Esophagus muscularis mucosa (tissue), 4 donors: ENCODE measurements around the gene KRT20. TPM values are rescaled to one million over a fixed set of nuclear protein-coding genes. Genes with fewer than 3 reads are reported as not detected.

Source experiments
- DNase-seq: peaks from one replicate; pipeline ENCODE4 v3.0.0-alpha.2; 2017; ENCODE audit errors: extremely low spot score
- H3K27ac ChIP-seq, 4 donors: fragments of 200-600 bp; sonication (generic); replicated peaks in 1 of 4; 1 replicate in 3 of 4; 2 replicates in 1 of 4; pipeline ENCODE4 v1.5.1; 2016 to 2019; ENCODE audit warnings: mild to moderate bottlenecking in 1 of 4
- H3K27me3 ChIP-seq, 4 donors: fragments of 200-600 bp; sonication (generic); one replicate each; pipeline versions ENCODE4 v1.5.1 to v1.6.0; 2016 to 2019
- H3K36me3 ChIP-seq, 4 donors: fragments of 200-600 bp; sonication (generic); one replicate each; pipeline ENCODE4 v1.5.1; 2016 to 2019
- H3K4me1 ChIP-seq, 4 donors: fragments of 200-600 bp; sonication (generic); one replicate each; pipeline ENCODE4 v1.5.1; 2016 to 2019
- H3K4me3 ChIP-seq, 4 donors: fragments of 200-600 bp; sonication (generic); 1 replicate in 2 of 4; 2 replicates in 2 of 4; pipeline ENCODE4 v1.5.1; 2016 to 2019; ENCODE audit warnings: mild to moderate bottlenecking in 4 of 4, moderate library complexity in 1 of 4
- H3K9me3 ChIP-seq, 4 donors: fragments of 200-600 bp; sonication (generic); 1 replicate in 3 of 4; 2 replicates in 1 of 4; pipeline ENCODE4 v1.5.1; 2016 to 2019
- CTCF ChIP-seq, 3 experiments: fragments of 200-600 bp in 2 of 3; fragments of 450-650 bp in 1 of 3; sonication (generic) in 2 of 3; IDR thresholded peaks; one replicate each; pipeline ENCODE4 v1.5.1; 2017 to 2019; ENCODE audit warnings: antibody characterized with exemption in 3 of 3, mild to moderate bottlenecking in 2 of 3, moderate library complexity in 1 of 3
- EP300 ChIP-seq: sonication (generic); formaldehyde crosslinking; IDR thresholded peaks from one replicate; pipeline ENCODE4 v1.6.1; 2017; ENCODE audit warnings: antibody characterized with exemption
- POLR2A ChIP-seq: fragments of 450-650 bp; IDR thresholded peaks from one replicate; pipeline ENCODE4 v1.6.1; 2017; ENCODE audit warnings: antibody characterized with exemption, moderate library complexity, mild to moderate bottlenecking, low read depth
- POLR2AphosphoS5 ChIP-seq, 2 donors: sonication (generic); formaldehyde crosslinking; IDR thresholded peaks; one replicate each; pipeline ENCODE4 v1.6.1; 2017; ENCODE audit warnings: antibody characterized with exemption in 2 of 2
- WGBS: methylation state at CpG from one replicate; pipeline ENCODE4 v1.1.5; 2018; 5-methylcytosine and 5-hydroxymethylcytosine counted together
- intact Hi-C: fragments of 100-400 bp; cut with DNase I; formaldehyde crosslinking; loops from one replicate; pipeline ENCODE4 v1.15.1; 2023
- total RNA-seq, 4 donors: library from RNA; depleted of rRNA; stranded (reverse); fragments of >200 nt; gene quantifications; one replicate each; pipeline versions ENCODE4 v1.1.0 to v1.2.1, GENCODE V29; 2016

KRT20 gene
- total RNA-seq, 4 donors from 2014 or later, result 0.52 TPM; not detected in 3

- no peak for TF ChIP-seq EP300
- no peak for TF ChIP-seq POLR2AphosphoS5 (IDR thresholded peaks at IDR 0.05)
- no peak for TF ChIP-seq CTCF (IDR thresholded peaks at IDR 0.05)
- TF ChIP-seq POLR2A, result no peak
- no peaks in the 10 kb centered on the region for H3K4me1 ChIP-seq
- 88% methylated on average over 4 of the region's 4 CpGs for WGBS
- no peak for DNase-seq
- no peak overlapping the region for H3K27ac ChIP-seq
- intact Hi-C loops, result no loop called here
- H3K27me3 ChIP-seq, result no peaks in the 10 kb centered on the region
- no peak overlapping the region for H3K4me3 ChIP-seq
- H3K9me3 ChIP-seq, result no peaks in the 10 kb centered on the region
- no peaks in the 10 kb centered on the region for H3K36me3 ChIP-seq
These were observed 40.4 kb downstream of the KRT20 start for GRCh38 chr17:40844671-40845107.

GRCh38 chr17:40843242-40843641 lies 41.8 kb downstream of the KRT20 start:
- no peaks in the 10 kb centered on the region for H3K9me3 ChIP-seq
- no peak for TF ChIP-seq CTCF (IDR thresholded peaks at IDR 0.05)
- TF ChIP-seq POLR2A, result no peak
- TF ChIP-seq EP300, result no peak
- no peak for TF ChIP-seq POLR2AphosphoS5 (IDR thresholded peaks at IDR 0.05)
- no peaks in the 10 kb centered on the region for H3K36me3 ChIP-seq
- no peak for DNase-seq
- H3K4me1 ChIP-seq, result no peaks in the 10 kb centered on the region
- WGBS, result 74% methylated on average over 3 of the region's 3 CpGs
- no peak overlapping the region for H3K27ac ChIP-seq
- intact Hi-C loops, result no loop called here
- no peak overlapping the region for H3K4me3 ChIP-seq
- no peaks in the 10 kb centered on the region for H3K27me3 ChIP-seq

GRCh38 chr17:40841246-40841645 lies 43.8 kb downstream of the KRT20 start:
- peaks cover 0 to 3% (median under 1%) of the 10 kb centered on the region in 4 donors for H3K36me3 ChIP-seq
- no peaks in the 10 kb centered on the region for H3K9me3 ChIP-seq
- no peak for DNase-seq
- no peak overlapping the region for H3K4me3 ChIP-seq
- no peak overlapping the region for H3K27ac ChIP-seq
- no peaks in the 10 kb centered on the region for H3K4me1 ChIP-seq
- intact Hi-C loops, result no loop called here
- no peak for TF ChIP-seq POLR2AphosphoS5 (IDR thresholded peaks at IDR 0.05)
- no peak for TF ChIP-seq POLR2A
- no peak for TF ChIP-seq CTCF (IDR thresholded peaks at IDR 0.05)
- no peak for TF ChIP-seq EP300
- 79% methylated on average over 3 of the region's 3 CpGs for whole genome bisulfite sequencing
- H3K27me3 ChIP-seq, result no peaks in the 10 kb centered on the region

GRCh38 chr17:40839194-40839593 lies 45.8 kb downstream of the KRT20 start:
- peaks cover 0 to 23% (median 12%) of the 10 kb centered on the region in 4 donors for H3K36me3 ChIP-seq
- TF ChIP-seq POLR2AphosphoS5 (IDR thresholded peaks at IDR 0.05), result no peak
- no peak for TF ChIP-seq CTCF (IDR thresholded peaks at IDR 0.05)
- TF ChIP-seq POLR2A, result no peak
- TF ChIP-seq EP300, result no peak
- H3K27ac ChIP-seq, result no peak overlapping the region
- no peak overlapping the region for H3K4me3 ChIP-seq
- no peaks in the 10 kb centered on the region for H3K9me3 ChIP-seq
- WGBS, result 84% methylated on average over 3 of the region's 3 CpGs
- no peaks in the 10 kb centered on the region for H3K4me1 ChIP-seq
- intact Hi-C loops, result no loop called here
- H3K27me3 ChIP-seq, result no peaks in the 10 kb centered on the region
- no peak for DNase-seq

GRCh38 chr17:40836020-40836419 lies 49.0 kb downstream of the KRT20 start:
- WGBS, result 98% methylated on average over 4 of the region's 4 CpGs
- no peaks in the 10 kb centered on the region for H3K4me1 ChIP-seq
- TF ChIP-seq POLR2A (no peak), CTCF (IDR thresholded peaks at IDR 0.05) (no peak), EP300 (no peak), POLR2AphosphoS5 (IDR thresholded peaks at IDR 0.05) (no peak)
- no peaks in the 10 kb centered on the region for H3K27me3 ChIP-seq
- DNase-seq, result no peak
- intact Hi-C loops, result no loop called here
- no peak overlapping the region for H3K27ac ChIP-seq
- no peak overlapping the region for H3K4me3 ChIP-seq
- peaks cover 0 to 24% (median 12%) of the 10 kb centered on the region in 4 donors for H3K36me3 ChIP-seq
- H3K9me3 ChIP-seq, result no peaks in the 10 kb centered on the region
